Prostate gland (tissue), 2 donors: ENCODE measurements around the gene DAGLA.

Experiments
- CTCF ChIP-seq, 4 experiments: fragments of 200-600 bp in 2 of 4; fragments of 450-650 bp in 2 of 4; sonication (generic) in 2 of 4; IDR thresholded peaks; 1 replicate in 3 of 4; 2 replicates in 1 of 4; pipeline ENCODE4 v1.5.1; 2016 to 2019; ENCODE audit warnings: antibody characterized with exemption in 4 of 4, mild to moderate bottlenecking in 2 of 4, moderate library complexity in 2 of 4
- POLR2A ChIP-seq: fragments of 450-650 bp; IDR thresholded peaks from one replicate; pipeline ENCODE4 v1.6.1; 2016; ENCODE audit warnings: antibody characterized with exemption, mild to moderate bottlenecking

GRCh38 chr11:61771985-61772455, 91.8 kb downstream of the DAGLA start:
- TF ChIP-seq CTCF (IDR thresholded peaks at IDR 0.05): no peak
- no peak for TF ChIP-seq POLR2A
